GM11168 (cell line): ENCODE measurements around the gene FKBP4.
"Not testable (repeated sequence)": the region's sequence is repeated elsewhere in the genome, so short reads cannot be mapped to it uniquely, and the experiment has no call there.

Experiments used
- in situ Hi-C: fragments of 300-500 bp; cut with MboI; formaldehyde crosslinking; loops from one replicate; pipeline ENCODE4 v1.12.0; 2022; ENCODE audit warnings: low sequenced_read_pairs; ENCODE audit not compliant: unreplicated experiment

The FKBP4 gene

GRCh38 chr12:2794736-2795289 is at the start of gene FKBP4:
Gene FKBP4 (plus strand): TSS chr12:2794970. CDS start chr12:2795140, 170 bp downstream.
- in situ Hi-C loops = loop anchor here (10.0 kb wide), 1 partner anchor 110 kb away; no protein-coding TSS in a partner anchor

GRCh38 chr12:2745655-2746054 is 49.1 kb upstream of the FKBP4 start:
- in situ Hi-C loops = no loop called here

GRCh38 chr12:2749580-2749979 is 45.2 kb upstream of the FKBP4 start:
- in situ Hi-C loops = no loop called here

- in situ Hi-C loops = no loop called here
Observed at GRCh38 chr12:2750185-2750584, 44.6 kb upstream of the FKBP4 start.

GRCh38 chr12:2751230-2751629 is 43.5 kb upstream of the FKBP4 start:
- in situ Hi-C loops = no loop called here

GRCh38 chr12:2751686-2752085 is 43.1 kb upstream of the FKBP4 start:
- in situ Hi-C loops = no loop called here

GRCh38 chr12:2752676-2753371 is 41.9 kb upstream of the FKBP4 start:
- in situ Hi-C loops = no loop called here

GRCh38 chr12:2753536-2753935 is 41.2 kb upstream of the FKBP4 start:
- in situ Hi-C loops = no loop called here

GRCh38 chr12:2754208-2754607 is 40.6 kb upstream of the FKBP4 start:
- in situ Hi-C loops = no loop called here

- in situ Hi-C loops = no loop called here
Observed at GRCh38 chr12:2756756-2757155, 38.0 kb upstream of the FKBP4 start.

- in situ Hi-C loops = no loop called here
Observed at GRCh38 chr12:2759733-2760132, 35.0 kb upstream of the FKBP4 start.

GRCh38 chr12:2764398-2764797 is 30.4 kb upstream of the FKBP4 start:
- in situ Hi-C loops = no loop called here

GRCh38 chr12:2765052-2765451 is 29.7 kb upstream of the FKBP4 start:
- in situ Hi-C loops = no loop called here

GRCh38 chr12:2765608-2766007 is 29.2 kb upstream of the FKBP4 start:
- in situ Hi-C loops = no loop called here

- in situ Hi-C loops = no loop called here
Observed at GRCh38 chr12:2768224-2768961, 26.4 kb upstream of the FKBP4 start.

GRCh38 chr12:2769866-2770533 is 24.8 kb upstream of the FKBP4 start:
- in situ Hi-C loops = no loop called here

- in situ Hi-C loops = not testable (repeated sequence)
Observed at GRCh38 chr12:2770544-2770943, 24.2 kb upstream of the FKBP4 start.

- in situ Hi-C loops = no loop called here
Observed at GRCh38 chr12:2772370-2772769, 22.4 kb upstream of the FKBP4 start.

GRCh38 chr12:2773199-2773875 is 21.4 kb upstream of the FKBP4 start:
- in situ Hi-C loops = no loop called here

- in situ Hi-C loops = no loop called here
Observed at GRCh38 chr12:2775431-2775830, 19.3 kb upstream of the FKBP4 start.
